ENCODE data around the gene UGT3A2. TPM values are rescaled to one million over a fixed set of nuclear protein-coding genes. Genes with fewer than 3 reads are reported as not detected.

Gene UGT3A2, protein sequence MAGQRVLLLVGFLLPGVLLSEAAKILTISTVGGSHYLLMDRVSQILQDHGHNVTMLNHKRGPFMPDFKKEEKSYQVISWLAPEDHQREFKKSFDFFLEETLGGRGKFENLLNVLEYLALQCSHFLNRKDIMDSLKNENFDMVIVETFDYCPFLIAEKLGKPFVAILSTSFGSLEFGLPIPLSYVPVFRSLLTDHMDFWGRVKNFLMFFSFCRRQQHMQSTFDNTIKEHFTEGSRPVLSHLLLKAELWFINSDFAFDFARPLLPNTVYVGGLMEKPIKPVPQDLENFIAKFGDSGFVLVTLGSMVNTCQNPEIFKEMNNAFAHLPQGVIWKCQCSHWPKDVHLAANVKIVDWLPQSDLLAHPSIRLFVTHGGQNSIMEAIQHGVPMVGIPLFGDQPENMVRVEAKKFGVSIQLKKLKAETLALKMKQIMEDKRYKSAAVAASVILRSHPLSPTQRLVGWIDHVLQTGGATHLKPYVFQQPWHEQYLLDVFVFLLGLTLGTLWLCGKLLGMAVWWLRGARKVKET
- total RNA-seq (2014; rRNA removed), result 1.1 TPM in 1 of 2 replicates, not detected in the other
- polyA plus RNA-seq (2012), result not detected

DNA sequence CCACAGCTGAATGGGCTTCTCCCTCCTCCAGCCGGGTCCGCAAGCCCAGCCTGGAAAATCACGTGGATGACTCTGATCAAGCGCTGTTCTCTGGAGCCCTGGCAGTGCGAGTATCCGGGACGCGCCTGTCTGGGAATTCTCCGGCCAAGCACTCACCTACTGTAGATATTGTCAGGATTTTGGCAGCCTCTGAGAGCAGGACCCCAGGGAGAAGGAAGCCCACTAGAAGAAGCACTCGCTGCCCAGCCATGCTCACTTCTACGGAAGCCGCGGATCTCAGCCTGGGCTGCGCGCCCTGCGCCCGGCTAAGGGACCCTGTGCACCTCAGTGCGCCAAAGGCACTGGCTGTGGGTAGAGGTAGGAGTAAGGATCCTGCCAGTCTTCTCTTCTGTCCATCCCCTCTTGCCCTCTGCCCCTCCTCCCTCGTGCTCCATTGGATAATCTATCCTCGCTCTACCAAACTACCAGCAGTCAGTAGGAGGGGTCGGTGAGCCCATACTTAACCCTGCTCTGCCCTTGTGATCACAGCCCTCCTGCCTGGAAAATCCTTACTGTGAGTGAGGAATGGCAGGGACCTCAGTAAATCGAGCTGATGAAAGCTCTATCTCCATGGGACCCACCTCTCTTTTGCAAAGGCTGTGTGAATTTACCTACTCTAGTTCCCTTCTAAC is at the start of gene UGT3A2:
Gene UGT3A2 (minus strand): TSS at position 343 of the 671 bp plus-strand sequence. CDS start 93 bp downstream, at position 250.
- no peak for DNase-seq (ENCODE audit: low read depth)

DNA sequence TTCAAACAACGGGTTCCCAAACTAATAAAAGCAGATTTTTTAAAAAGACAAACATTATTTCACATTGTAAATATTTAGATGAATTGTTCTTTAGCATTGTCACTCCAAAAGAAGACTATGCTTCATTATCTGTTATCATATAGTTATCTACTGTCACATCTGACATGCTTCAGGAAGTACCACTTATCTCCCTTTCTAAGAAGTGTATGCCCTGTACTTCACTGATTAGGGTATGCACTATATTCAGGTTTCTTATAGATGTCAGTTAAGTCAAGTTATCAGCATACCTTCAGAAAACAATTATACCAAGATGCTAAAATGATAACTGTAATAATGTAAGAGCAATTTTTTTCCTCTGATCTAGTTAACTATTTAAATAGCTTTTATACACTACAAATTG is 44.6 kb upstream of the UGT3A2 start:
- no peak for DNase-seq (ENCODE audit: low read depth)

DNA sequence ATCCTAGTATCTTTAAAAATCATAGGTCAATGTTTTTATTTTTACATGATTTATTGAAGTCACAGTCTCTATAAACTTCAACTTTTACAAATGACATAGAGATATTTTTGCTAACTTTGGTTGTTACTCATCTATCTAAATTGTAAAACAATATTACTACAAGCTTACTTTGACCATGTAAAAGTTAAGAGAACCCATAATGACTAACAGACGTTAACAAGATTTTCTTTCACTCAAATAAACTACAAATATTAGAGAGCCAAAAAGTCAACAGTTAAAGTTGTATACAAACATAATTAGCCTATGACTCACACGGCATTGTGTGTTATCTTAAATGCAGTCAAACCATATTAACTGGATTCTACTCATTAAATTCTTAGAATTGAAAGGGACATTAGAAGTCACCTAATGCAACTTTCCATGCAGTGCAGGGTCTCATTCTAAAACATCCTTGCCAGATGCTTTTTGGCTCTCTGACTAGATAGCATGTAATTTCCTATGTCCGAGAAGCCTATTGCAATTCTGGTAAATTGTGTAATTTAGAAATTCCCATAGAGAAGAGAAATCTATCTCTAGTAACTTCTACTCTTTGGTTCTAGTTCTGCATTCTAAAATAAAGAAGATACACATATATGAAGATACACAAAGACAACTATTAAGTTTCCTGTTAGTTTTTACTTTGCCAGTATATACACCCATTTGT is 42.2 kb upstream of the UGT3A2 start:
- peak; percentile 1 for DNase-seq (ENCODE audit: low read depth)

DNA sequence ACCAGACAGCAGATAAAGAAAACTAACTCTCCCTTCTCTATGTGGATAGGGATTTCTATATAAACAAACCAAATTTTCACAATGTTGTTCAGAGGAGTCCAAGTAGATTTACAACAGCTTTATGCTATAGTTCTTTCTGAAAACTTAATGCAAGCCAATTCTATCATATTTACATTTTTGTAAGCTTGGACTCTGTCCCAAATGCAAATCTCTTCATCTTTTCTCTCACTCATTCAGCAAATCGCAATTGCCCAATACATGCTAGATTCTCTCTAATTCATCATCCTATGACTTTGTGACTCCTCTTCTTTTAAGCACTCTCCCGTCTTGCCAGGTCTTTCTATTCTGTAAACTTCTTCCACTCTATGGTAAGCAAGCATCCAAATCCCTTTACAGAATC is 39.1 kb upstream of the UGT3A2 start:
- no peak for DNase-seq (ENCODE audit: low read depth)

DNA sequence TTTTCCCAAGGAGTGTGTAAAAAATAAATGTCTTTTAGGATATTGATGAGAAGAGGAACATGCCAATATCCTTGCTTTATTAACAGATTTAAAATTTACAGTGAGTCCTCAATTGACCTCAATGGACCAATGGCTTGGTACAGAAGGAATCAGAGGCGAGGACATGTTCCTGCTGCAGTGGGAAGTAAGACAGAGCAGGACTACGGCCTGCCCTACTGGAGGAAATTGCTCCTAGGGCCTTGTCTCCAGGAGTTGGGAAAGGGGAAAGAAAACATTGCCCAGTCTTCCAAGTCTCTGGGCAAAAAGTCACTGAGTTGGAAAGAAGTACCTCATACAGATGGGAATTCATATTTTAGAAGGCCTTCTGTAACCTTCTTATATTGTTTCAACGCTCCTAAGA is 33.1 kb upstream of the UGT3A2 start:
- no peak for DNase-seq (ENCODE audit: low read depth)

DNA sequence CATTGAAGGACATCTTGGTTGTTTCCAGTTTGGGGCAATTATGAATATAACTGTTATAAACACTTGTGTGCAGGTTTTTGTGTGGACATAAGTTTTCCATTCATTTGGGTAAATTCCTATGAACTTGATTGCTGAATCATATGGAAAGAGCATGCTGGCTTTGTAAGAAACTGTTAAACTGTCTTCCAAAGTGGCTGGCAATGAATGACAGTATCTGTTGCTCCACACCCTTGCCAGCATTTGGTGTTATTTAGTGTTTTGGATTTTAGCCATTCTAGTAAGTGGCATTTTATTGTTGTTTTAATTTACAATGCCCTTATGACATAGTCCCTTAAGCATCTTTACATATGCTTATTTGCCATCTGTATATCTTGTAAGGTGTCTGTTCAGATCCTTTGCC is 29.8 kb upstream of the UGT3A2 start:
- no peak for DNase-seq (ENCODE audit: low read depth)

DNA sequence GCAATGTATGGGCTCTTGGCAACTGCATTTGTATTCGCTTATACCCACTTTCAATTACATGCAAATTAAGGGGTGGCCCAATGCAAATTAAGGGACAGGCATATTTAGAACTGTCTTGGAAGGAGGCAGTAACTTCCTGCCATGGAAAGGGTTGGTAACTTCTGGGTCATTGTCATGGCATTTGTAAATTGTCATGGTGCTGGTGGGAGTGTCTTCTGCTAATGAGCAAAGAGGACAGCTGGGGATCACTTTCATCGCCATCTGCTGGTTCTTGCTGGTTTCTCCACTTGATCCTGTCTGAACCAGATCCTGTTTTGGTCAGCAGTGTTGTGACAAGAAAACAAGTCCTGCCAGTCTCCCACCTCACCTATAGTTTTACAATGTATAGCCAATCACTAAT is 23.3 kb upstream of the UGT3A2 start:
- peak; percentile 68 for DNase-seq (ENCODE audit: low read depth)

DNA sequence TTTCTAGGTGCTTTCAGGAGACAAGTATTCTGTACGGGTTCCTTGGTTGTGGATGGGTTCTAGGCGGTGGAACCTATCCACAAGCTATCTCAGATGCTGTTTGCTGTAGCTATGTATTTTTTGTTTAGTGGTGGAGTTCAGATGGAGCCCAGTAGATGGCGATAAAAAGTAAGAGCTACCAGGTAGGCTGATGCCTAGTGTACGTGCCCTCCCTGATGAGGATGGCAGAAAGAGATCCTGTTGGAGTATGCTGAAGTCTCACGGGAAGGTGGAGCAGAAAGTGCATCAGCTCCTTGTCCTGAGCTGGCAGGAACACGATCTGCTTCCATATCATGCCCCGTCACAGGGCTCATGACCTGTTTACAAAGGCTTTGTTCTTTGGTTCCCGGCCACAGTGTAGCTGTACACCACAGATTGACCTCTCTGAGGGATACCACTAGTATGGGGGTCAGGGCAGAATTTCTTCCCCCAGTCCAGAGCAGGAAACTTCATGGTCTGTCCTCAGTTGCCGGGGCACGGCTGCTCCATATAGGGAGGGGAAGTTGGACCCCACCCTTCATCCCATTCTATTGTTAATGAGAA is 12.6 kb upstream of the UGT3A2 start:
- peak; percentile 53 for DNase-seq (ENCODE audit: low read depth)

DNA sequence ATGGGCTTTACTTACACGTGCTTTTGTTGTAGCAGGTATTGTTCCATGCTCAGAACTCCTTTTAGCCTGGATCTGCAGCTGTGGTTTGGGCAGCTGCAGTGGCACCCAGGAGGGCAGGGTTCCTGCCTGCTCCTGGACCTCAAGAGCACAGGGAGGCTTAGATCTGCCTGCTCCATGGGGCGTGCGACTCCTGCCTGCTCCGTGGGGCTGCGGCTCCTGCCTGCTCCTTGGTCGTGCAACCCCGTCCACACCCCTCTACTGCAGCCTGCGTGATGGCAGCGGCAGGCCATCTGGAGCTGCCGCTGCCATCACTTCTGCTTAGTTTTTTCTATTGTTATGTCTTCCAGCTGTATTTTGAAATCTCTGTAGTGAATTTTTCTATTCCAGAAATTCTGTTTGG is 11.7 kb upstream of the UGT3A2 start:
- DNase-seq (ENCODE audit: low read depth), result no peak

DNA sequence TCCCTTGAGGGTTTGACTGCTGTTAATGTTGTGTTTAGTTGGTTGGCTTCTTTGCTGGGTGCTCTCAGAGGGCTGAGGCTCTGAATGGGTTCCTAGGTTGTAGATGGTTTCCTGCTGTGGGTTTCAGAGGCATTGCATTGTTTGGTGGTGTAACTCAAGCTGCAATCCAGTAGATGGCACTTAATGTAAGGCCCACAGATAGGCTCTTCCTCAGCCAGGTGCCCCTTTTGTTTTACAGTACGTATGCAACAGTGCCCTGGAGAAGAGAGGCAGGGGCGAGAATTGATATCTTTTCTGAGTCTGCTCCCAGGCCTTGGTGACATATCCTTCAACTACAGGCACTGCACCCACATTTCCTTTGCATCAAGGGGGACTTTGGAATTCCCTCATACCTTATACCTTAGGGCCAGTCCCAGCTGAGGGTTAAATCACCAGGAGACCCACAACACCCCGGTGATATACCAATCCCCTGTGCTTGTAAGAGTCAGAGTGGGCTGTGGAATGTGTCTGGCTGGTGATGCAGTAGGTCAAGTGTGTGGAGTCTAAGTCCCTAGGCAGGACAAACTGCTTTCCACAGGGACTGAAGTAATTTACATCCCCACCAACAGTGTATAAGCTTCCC is 7.0 kb upstream of the UGT3A2 start:
- peak; percentile 7 for DNase-seq (ENCODE audit: low read depth)

DNA sequence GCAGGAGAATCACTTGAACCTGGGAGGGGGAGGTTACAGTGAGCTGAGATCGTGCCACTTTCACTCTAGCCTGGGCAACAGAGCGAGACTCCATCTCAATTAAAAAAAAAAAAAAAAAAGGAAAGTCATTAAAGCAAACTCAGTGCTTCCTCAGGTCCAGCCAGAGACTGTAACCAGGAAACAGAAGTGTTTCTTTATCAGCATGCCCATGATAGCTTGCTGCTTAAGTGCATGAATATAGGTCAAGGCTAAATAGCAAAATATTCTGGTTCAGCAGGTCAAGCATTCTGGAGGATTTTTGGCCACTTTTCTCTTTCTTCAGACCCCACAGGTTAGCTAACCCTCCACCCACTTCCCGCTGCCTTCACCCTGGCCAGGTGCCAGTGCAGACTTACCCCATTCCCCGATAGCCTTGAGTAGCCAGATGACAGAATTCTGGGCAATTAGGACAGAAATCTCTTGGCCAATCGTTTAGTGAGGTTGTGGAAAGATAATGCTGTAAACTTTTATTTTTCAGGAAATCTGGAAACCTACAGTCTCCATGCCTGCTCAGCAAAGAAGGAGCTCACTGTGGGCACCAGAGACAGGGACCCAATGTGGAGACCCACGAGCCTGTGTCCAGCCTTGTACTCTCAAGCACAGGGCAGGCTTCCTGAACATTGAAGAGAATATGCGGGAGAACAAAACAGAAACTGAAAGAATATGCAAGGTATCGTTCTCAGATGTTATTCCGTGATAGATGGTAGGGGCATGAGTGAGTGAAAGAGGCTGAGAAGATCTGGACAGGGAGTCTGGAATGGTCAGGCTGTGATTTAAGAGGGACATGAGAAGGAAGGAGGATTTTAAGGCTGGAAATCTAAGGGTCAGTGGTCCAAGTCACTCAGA is 4.2 kb upstream of the UGT3A2 start:
- peak; percentile 9 for DNase-seq (ENCODE audit: low read depth)

DNA sequence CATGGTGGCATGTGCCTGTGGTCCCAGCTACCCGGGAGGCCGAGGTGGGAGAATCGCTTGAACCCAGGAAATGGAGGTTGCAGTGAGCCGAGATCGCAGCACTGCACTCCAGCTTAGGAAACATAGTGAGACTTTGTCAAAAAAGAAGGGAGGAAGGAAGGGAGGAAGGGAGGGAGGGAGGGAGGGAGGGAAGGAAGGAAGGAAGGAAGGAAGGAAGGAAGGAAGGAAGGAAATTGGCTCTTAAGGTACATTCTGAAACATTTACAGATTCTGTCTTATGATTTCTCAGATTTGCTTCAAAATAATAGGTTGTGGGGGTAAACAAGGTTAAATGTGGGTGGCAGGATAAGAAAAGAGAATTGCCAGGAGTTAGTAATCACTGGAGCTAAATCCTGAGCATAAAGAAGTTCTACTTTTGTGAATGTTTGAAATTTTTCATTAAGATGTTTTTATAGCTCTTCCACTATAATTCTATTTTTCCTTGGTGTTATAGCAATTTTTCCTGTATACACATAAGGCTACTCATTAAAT is 2.1 kb upstream of the UGT3A2 start:
- no peak for DNase-seq (ENCODE audit: low read depth)

DNA sequence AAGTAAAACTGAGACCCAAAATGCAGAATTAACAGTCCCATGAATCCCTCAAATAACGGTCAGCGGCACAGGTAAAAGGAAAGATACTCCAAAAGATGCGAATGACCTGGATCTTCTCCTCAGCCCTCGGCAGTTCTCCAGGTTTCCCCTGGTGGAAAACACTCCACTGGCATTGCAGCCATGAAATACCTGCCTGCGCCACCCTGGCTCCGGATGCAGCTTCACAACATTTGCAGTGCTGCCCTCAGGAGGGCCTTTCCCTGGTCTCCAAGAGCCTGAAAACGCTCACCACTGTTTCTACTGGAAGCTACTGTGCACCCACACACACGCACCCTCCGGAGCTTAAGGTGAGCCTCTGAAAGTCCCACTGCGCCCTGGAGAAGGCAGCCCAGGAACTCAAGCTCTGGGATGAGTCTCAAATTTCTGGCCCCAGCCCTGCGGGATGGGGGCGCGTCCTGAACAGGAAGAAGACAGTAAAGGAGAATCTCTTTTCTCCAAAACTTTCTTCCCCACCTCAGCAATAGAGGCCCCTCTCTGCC is 612 bp downstream of the UGT3A2 start:
- DNase-seq (ENCODE audit: low read depth), result no peak

DNA sequence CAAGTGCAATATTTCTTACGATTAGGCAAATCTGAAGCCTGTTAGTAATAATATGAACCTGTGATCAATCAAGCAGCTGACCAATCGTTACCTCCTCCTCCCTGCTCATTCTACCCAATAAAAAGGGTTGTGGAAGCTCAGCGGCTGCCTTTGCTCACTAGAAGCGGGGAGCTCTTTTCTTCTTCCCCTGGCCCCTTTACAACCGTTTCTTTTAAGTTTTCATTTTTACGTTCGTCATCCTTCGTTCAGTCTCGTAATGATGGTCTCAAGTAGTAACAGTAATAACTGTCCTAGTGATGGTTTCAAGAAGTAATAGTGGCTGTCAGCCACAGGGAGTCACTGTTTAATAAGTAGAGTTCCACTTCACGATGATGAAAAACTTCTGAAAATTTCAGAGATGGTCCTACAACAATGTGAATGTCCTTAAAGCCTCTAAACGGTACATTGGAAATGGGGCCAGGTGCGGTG is 6.2 kb downstream of the UGT3A2 start:
- DNase-seq (ENCODE audit: low read depth), result no peak

DNA sequence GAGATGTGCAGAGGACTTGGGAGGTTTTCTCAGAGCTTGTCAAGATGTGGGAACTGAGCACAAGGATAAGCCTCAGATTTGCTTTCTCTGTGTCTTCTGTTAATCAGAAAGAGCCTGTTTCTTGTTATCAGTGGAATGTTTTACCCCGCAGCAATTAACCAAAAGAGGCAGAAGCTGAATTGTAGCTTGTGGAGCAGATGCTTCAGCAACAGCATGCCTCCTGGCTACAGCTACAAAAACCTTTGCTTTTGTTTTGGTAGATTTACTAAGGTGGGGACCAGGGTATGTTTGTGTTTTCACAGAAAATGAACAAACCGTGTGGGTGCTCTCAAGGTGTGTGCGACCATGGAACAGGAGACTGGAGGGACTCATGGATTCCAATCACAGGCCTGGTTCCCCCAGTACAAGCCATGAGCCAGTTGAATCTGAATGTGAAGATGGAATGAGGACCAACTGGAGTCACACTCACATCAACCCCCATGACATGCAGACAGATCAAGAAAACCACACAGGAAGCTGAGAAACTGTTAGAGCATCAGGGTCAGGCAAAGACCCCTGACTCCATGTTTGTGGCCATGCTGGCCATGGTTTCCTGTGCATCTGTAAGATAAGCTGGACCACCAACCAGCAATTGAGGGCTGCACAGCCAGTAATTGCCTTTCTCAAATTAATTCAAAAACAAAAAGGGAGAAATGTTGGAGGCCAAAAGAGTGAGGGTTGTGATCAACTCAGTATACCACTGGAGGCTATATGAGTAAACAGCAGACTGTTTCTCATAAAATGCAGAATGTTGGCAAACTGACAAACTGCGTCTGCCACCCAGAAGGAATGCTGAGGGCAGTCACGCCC is 6.9 kb downstream of the UGT3A2 start:
- DNase-seq (ENCODE audit: low read depth), result no peak

DNA sequence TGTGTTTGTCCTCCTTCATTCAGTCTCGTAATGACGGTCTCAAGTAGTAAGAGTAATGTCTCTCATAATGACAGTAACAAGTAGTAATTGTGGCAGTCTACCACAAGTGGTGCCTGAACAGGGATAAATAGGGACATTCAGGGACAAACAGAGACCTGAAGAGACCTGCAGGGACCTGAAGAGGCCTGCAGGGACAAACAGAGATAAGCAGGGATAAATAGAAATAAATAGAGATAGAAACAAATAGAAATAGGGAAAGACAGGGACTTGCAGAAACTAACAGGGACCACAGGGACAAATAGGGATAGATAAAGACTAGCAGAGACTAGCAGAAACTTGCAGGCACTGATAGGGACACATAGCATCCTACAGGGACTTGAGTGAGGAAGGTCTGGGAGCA is 7.9 kb downstream of the UGT3A2 start:
- no peak for DNase-seq (ENCODE audit: low read depth)

DNA sequence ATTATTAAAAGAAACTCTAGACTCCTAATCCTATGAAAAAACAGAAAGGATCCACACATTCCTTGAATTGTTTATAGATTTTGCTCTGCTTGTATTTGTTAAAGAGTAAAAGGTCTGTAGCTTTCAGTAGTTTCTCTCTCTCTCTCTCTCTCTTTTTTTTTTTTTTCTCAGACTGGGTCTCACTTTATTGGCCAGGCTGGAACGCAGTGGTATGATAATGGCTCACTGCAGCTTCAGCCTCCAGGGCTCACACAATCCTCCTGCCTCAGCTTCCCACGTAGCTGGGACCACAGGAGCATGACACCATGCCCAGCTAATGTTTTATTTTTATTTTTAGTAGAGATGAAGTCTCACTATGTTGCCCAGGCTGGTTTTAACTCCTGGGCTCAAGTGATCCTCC is 9.3 kb downstream of the UGT3A2 start:
- DNase-seq (ENCODE audit: low read depth), result no peak

DNA sequence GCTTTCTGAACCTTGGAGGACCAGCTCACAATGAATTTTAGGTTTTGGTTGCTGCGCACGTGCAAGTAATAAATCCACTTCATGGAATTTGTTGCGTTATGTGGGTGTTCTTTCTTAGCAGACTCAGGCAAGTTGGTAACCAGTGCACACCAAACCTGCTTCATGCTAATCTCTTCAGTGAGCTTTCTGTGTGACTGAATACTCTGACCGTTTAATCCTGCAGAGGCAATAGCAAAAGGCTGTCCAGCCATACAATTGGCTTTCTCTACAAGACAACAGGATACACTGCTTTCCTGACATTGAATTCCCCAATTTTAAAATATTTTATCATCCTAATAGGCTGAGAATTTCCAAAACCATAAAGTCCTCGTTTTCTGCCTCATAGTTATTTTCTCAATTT is 10.3 kb downstream of the UGT3A2 start:
- no peak for DNase-seq (ENCODE audit: low read depth)

DNA sequence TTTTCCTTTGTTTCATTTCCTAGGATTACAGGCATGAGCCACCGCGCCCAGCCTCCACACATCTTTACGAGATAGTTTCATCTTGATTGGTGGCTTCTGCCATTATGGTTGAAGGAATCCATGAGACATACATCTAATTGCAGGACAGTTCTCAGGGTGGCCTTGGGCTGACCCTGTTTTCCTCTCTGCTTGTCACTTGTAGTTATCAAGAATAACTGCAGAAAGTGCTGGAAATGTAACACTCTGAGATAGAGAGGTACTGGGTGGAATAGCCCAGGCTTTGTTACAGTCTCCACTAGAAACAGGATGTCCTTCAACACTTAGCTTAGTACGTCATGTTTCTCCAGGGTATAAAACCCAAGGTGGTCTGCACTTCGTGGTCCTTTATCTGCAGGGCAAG is 10.7 kb downstream of the UGT3A2 start:
- DNase-seq (ENCODE audit: low read depth), result no peak
